Neural progenitor cell (in vitro differentiated cells): ENCODE data around the gene FMNL2. TPM values are rescaled to one million over a fixed set of nuclear protein-coding genes. Genes with fewer than 3 reads are reported as not detected.

Experiments used
- DNase-seq: peaks from one replicate; pipeline ENCODE4 v3.0.0-alpha.2; 2016; ENCODE audit warnings: low spot score
- H2AFZ ChIP-seq: fragments of 200-600 bp; sonication (generic); replicated peaks from 2 replicates; pipeline ENCODE4 v1.6.1; 2016; ENCODE audit warnings: antibody characterized with exemption
- H3F3A ChIP-seq: fragments of 200-600 bp; sonication (generic); 2 replicates; pipeline ENCODE4 v1.6.1; 2016; ENCODE audit warnings: antibody characterized with exemption, low read depth
- H3K27ac ChIP-seq: fragments of 200-600 bp; sonication (generic); 2 replicates; pipeline ENCODE4 v1.5.1; 2016; ENCODE audit warnings: mild to moderate bottlenecking
- H3K27me3 ChIP-seq: fragments of 200-600 bp; sonication (generic); 2 replicates; pipeline ENCODE4 v1.6.1; 2016; ENCODE audit warnings: mild to moderate bottlenecking, moderate library complexity
- H3K36me3 ChIP-seq: fragments of 200-600 bp; sonication (generic); 2 replicates; pipeline ENCODE4 v1.5.1; 2016
- H3K4me1 ChIP-seq: fragments of 200-600 bp; sonication (generic); 2 replicates; pipeline ENCODE4 v1.6.1; 2016; ENCODE audit warnings: mixed run types
- H3K4me2 ChIP-seq: fragments of 200-600 bp; sonication (generic); 2 replicates; pipeline ENCODE4 v1.6.1; 2016
- H3K4me3 ChIP-seq: fragments of 200-600 bp; sonication (generic); 2 replicates; pipeline ENCODE4 v1.5.1; 2016
- H3K79me2 ChIP-seq: fragments of 200-600 bp; sonication (generic); 2 replicates; pipeline ENCODE4 v1.6.1; 2016; ENCODE audit warnings: low read depth
- H3K9ac ChIP-seq: fragments of 200-600 bp; sonication (generic); 2 replicates; pipeline ENCODE4 v1.6.1; 2016
- H3K9me3 ChIP-seq: fragments of 200-600 bp; sonication (generic); 2 replicates; pipeline ENCODE4 v1.5.1; 2016; ENCODE audit warnings: low read depth
- H4K20me1 ChIP-seq: fragments of 200-600 bp; sonication (generic); 2 replicates; pipeline ENCODE4 v1.6.1; 2016; ENCODE audit warnings: low read depth
- H3K27ac Mint-ChIP-seq: 3 replicates; pipeline ENCODE4 v1.8.0; 2021; ENCODE audit warnings: mixed read lengths
- H3K27me3 Mint-ChIP-seq: 2 replicates; pipeline ENCODE4 v1.8.0; 2022; ENCODE audit warnings: low read depth, mild to moderate bottlenecking, inconsistent platforms, moderate library complexity, mixed read lengths; ENCODE audit not compliant: insufficient read depth
- H3K36me3 Mint-ChIP-seq: 3 replicates; pipeline ENCODE4 v1.8.0; 2021; ENCODE audit warnings: mixed read lengths
- H3K4me1 Mint-ChIP-seq: 3 replicates; pipeline ENCODE4 v1.8.0; 2021; ENCODE audit warnings: mixed read lengths
- H3K4me3 Mint-ChIP-seq: 3 replicates; pipeline ENCODE4 v1.8.0; 2021; ENCODE audit warnings: mild to moderate bottlenecking, moderate library complexity, mixed read lengths
- H3K9me3 Mint-ChIP-seq: 3 replicates; pipeline ENCODE4 v1.8.0; 2020; ENCODE audit warnings: mixed read lengths
- CTCF ChIP-seq: fragments of 200-600 bp; sonication (generic); IDR thresholded peaks from 2 replicates; pipeline ENCODE4 v1.5.1; 2017; ENCODE audit warnings: antibody characterized with exemption, mild to moderate bottlenecking
- EZH2 ChIP-seq: fragments of 200-600 bp; sonication (generic); IDR thresholded peaks from 2 replicates; pipeline ENCODE4 v1.6.1; 2017; ENCODE audit warnings: antibody characterized with exemption, mild to moderate bottlenecking, moderate library complexity
- EZH2phosphoT487 ChIP-seq: fragments of 200-600 bp; sonication (generic); IDR thresholded peaks from 2 replicates; pipeline ENCODE4 v1.6.1; 2017; ENCODE audit warnings: antibody characterized with exemption
- total RNA-seq: library from RNA; depleted of rRNA; stranded (reverse); fragments of >200 nt; gene quantifications from 2 replicates; pipeline ENCODE4 v1.2.3, GENCODE V29; 2015; ENCODE audit warnings: low replicate concordance

FMNL2 gene
- total RNA-seq, 1 donor from 2014 or later, result 99.7 TPM

GRCh38 chr2:152418688-152419087, 83.7 kb downstream of the FMNL2 start:
- peaks cover 33% of the 10 kb centered on the region for H3K4me1 Mint-ChIP-seq
- peaks cover 3% of the 10 kb centered on the region for H3K9me3 Mint-ChIP-seq
- no peak overlapping the region for H3K4me3 Mint-ChIP-seq
- no peak for DNase-seq
- H3K36me3 Mint-ChIP-seq, result peaks cover 16% of the 10 kb centered on the region
- H3K27ac ChIP-seq, result no peak overlapping the region
- no peak overlapping the region for H3K9ac ChIP-seq
- H3K27ac Mint-ChIP-seq, result no peak overlapping the region
- peaks cover 4% of the 10 kb centered on the region for H3F3A ChIP-seq
- H3K4me3 ChIP-seq, result no peak overlapping the region
- peaks cover 99% of the 10 kb centered on the region for H3K79me2 ChIP-seq
- peaks cover 43% of the 10 kb centered on the region for H3K4me1 ChIP-seq
- no peaks in the 10 kb centered on the region for H3K9me3 ChIP-seq
- peaks cover 86% of the 10 kb centered on the region for H4K20me1 ChIP-seq
- no peaks in the 10 kb centered on the region for H3K36me3 ChIP-seq
- TF ChIP-seq CTCF (no peak), EZH2 (no peak), EZH2phosphoT487 (no peak)
- H2AFZ ChIP-seq, result no peak overlapping the region
- H3K27me3 Mint-ChIP-seq, result no peaks in the 10 kb centered on the region
- H3K27me3 ChIP-seq, result no peaks in the 10 kb centered on the region
- H3K4me2 ChIP-seq, result no peak overlapping the region

- Mint-ChIP-seq H3K9me3 (peaks cover 7% of the 10 kb centered on the region), H3K27ac (no peak overlapping the region), H3K4me1 (peaks cover 26% of the 10 kb centered on the region), H3K27me3 (no peaks in the 10 kb centered on the region), H3K36me3 (peaks cover 14% of the 10 kb centered on the region), H3K4me3 (no peak overlapping the region)
- Histone ChIP-seq H3K4me2 (peak overlapping the region; percentile 25), H3K27me3 (no peaks in the 10 kb centered on the region), H3K9ac (no peak overlapping the region), H3K36me3 (no peaks in the 10 kb centered on the region), H2AFZ (no peak overlapping the region), H3K9me3 (no peaks in the 10 kb centered on the region), H3F3A (no peaks in the 10 kb centered on the region), H3K4me1 (peaks cover 36% of the 10 kb centered on the region), H3K79me2 (peaks cover 99% of the 10 kb centered on the region), H3K4me3 (no peak overlapping the region), H4K20me1 (peaks cover 73% of the 10 kb centered on the region), H3K27ac (no peak overlapping the region)
- DNase-seq, result no peak
- TF ChIP-seq EZH2, result no peak
- TF ChIP-seq CTCF, result no peak
- no peak for TF ChIP-seq EZH2phosphoT487
These were observed 85.0 kb downstream of the FMNL2 start for GRCh38 chr2:152419944-152420343.

- peaks cover 26% of the 10 kb centered on the region for H3K4me1 Mint-ChIP-seq
- H3K36me3 Mint-ChIP-seq, result peaks cover 10% of the 10 kb centered on the region
- H3K27ac ChIP-seq, result no peak overlapping the region
These were observed 85.4 kb downstream of the FMNL2 start for GRCh38 chr2:152420363-152420762.

More at GRCh38 chr2:152420363-152420762, 85.4 kb downstream of the FMNL2 start:
- Mint-ChIP-seq H3K9me3 (peaks cover 7% of the 10 kb centered on the region), H3K27me3 (no peaks in the 10 kb centered on the region), H3K4me3 (no peak overlapping the region), H3K27ac (no peak overlapping the region)
- no peak for DNase-seq
- H3K9me3 ChIP-seq, result no peaks in the 10 kb centered on the region
- H2AFZ ChIP-seq, result no peak overlapping the region
- no peak overlapping the region for H3K9ac ChIP-seq
- H3F3A ChIP-seq, result no peaks in the 10 kb centered on the region
- no peaks in the 10 kb centered on the region for H3K27me3 ChIP-seq
- no peak overlapping the region for H3K4me3 ChIP-seq
- H3K4me1 ChIP-seq, result peaks cover 36% of the 10 kb centered on the region
- peaks cover 99% of the 10 kb centered on the region for H3K79me2 ChIP-seq
- no peak for TF ChIP-seq EZH2phosphoT487
- no peak for TF ChIP-seq EZH2
- no peak for TF ChIP-seq CTCF
- H3K4me2 ChIP-seq, result peak overlapping the region; percentile 25
- peaks cover 69% of the 10 kb centered on the region for H4K20me1 ChIP-seq
- H3K36me3 ChIP-seq, result no peaks in the 10 kb centered on the region
